HG03066 (cell line): ENCODE data around the gene IGF2BP3.
"Not testable (repeated sequence)": the region's sequence is repeated elsewhere in the genome, so short reads cannot be mapped to it uniquely, and the experiment has no call there.

ENCODE experiments used
- ATAC-seq: cut with Tn5 transposase; IDR thresholded peaks from one replicate; pipeline ENCODE4 v1.9.1; 2021; ENCODE audit warnings: low read depth; ENCODE audit not compliant: unreplicated experiment

The IGF2BP3 gene

DNA sequence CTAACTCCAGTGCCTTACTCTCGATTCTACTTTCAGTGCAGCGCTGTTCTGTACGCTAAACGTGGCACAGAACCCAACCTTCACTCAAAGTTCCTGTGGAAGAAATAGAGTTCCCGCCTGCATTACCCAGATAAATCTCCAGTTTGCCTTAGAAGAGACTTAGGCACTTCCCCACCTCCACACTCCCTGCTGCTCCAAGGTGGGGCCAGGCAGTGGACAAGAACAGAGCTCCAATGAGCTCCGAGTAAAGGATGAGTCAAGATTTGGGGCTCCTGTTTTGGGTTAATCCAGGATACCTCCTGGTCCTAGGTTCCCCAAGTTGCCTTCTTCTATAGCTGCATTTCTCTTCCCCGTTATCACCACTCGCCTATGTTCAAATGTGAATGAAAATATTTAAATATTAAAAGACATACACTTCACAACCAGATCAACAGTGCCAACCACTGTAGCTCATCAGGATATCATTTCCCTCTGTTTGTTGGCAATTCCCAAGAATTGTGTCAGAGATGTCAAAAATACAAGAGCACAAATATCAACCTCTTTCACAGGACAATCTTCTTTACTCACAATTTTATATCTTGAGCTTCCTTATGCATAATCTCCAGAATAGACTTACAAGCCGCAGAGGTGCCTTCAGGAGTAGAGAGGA is 123.1 kb downstream of the IGF2BP3 start:
- ATAC-seq: no peak

DNA sequence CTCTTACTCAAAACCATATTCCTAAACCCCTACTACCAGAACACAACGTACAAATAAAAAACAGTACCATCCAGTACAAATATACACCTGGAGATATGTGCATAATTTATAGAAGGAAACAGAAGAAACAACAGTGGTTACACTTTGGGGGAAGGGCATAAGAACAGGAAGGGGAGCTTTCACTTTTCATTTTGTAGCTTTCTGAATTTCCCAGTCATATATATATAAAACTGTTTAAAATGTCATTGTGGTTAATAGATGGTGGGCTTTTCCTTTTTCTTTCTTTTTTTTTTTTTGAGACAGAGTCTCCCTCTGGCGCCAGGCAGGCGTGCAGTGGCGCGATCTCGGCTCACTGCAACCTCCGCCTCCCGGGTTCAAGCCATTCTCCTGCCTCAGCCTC is 124.0 kb downstream of the IGF2BP3 start:
- peak; percentile 45 for ATAC-seq

DNA sequence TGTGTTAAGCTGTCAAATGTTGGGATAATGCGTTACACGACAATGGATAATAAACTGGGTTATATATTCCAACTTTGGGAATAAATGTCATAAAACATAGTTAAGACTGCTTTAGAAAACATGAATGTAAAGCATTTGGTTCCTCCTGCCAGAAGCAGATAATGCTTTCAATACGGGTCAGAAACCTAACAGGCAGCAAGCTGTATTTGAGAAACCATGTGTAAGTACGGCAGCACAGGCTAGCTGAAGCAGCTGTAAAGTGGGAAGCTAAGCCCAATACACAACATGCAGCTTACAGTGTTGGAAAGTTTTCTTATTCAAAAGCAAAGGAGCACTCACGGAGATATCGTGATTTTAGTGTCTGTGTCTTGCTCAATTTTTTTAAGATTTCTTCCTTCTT is 124.7 kb downstream of the IGF2BP3 start:
- no peak for ATAC-seq

DNA sequence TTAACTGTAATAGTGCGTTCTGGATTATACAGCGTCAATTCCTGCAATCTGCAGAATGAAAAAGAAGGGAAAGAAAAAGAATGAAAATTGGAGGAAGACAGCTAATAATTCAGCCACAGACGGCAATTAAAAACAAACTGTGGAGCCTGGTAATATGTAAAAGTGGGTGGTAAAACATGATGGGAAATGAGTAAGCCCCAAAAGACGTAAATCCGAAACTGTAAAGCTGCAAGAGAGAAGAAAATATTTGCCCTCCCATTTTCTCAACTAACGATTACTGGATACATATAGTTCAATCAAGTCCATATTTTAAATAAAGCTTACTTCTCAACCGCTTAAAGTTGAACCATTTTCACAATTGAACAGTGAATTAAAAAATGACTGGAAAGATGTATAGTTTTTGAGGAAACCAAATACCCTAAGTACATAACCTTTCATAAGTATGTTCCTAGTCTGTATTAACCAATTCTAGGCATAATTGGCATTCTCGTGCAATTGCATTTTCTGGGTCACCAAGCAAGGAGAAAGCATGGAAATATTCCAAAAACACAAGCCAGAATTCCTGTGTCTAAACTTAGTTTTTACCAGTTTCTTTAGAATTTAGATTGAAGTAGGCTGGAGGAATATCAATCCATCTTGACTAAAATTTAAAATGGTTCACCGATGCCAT is 126.3 kb downstream of the IGF2BP3 start:
- no peak for ATAC-seq

DNA sequence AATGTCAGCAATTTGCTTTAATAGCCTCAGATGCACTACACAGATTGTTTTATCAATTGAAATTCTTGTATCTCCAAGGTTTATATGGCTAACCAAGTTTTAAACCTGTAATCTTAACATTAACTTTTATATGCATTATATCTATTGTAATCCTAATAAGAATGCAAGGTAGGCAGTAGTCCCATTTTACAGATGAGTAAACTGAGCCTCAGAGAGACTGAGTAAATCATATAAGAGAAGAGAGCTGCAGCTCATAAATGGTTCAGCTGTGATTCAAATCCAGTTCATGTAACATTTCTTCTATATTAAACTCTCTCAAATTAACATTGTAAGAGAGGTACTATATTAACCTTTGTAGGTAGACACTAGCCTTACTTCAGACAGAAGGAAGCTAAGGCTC is 127.2 kb downstream of the IGF2BP3 start:
- ATAC-seq: no peak

DNA sequence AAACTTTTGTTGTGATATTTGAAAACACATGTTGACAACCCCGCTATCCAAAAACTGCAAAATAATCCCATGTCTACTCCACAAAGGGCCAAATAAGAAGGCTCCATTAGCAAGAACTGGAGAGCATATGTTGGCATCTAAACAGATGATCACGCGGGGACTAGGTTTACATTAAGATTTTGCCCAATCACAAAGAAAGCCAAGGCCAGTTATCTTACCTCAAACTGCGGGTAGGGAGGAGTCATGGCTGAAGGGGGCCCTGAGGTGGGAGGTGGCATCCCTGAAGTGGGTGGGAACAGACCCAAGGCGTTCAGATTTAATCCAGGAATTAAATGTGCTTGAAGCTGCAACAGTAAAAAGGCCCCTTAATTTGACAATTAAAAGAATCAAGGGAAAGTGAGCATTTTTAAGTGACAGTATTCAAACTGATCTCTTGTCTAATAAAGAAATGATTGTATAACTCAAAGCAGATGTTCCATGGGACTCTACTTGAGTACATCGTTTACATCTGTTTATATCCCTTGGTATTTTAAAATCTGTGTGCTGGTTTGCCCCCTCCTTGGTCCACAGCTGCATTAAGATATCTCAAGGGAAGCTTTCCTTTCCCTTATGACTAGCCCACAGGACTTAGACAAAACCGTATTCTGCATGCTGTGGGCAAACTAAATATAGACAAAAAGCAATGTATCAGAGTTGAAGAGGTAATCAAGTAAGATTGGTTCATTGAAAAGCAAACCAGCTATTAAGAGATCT is 128.3 kb downstream of the IGF2BP3 start:
- ATAC-seq: no peak

DNA sequence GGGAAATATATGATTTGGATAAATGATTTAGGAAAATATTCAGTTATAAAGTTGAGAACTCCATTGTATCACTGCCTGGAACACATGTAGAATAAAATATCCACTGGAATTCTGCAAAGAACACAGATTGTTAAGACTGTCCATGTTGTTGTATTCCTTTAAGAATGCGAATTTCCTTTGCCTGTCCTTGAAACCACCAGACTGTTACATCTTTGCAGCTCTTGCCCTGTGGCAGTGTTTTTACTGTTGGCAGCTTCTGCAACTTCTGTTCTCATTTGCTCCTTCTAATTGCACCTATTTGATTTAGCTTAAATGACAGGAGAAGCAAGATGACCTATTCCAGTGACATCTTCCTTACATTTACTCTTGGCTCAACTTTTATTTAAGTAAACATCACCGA is 131.4 kb downstream of the IGF2BP3 start:
- no peak for ATAC-seq

DNA sequence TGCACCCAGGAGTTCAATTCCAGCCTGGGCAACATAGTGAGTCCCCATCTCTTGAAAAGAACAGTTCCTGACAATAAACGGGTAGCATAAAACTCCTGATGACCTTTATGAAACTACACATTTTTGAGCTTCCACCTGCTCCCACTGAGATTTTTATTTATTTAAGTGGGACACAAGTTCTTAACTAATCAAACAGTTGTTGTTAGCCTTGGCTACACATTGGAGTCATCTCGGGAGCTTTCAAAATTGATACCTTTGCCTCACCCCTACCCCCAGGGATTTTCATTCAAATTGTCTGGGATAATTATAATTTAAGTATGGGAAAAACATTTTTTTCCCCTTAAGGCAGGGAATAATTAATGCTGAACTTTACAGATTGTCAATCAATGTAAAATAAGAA is 131.9 kb downstream of the IGF2BP3 start:
- no peak for ATAC-seq

DNA sequence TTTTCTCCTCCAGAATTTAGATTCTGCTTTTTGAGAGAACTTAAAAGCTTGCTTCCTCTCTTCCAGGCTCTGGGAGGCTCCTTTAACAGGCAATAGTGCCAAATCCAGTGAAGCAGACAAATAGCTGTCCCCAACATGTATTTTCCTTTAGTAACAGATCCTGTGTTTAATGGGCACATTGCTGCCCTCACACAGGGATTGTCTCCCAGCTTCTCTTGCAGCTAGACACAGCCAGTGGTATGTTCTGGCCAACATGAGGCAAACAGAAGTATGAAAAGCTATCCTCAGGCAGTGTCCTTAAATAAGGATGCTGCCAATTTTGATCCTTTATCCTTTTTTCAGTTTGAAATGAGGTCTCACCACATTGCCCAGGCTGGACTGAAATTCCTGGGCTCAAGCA is 132.9 kb downstream of the IGF2BP3 start:
- no peak for ATAC-seq

DNA sequence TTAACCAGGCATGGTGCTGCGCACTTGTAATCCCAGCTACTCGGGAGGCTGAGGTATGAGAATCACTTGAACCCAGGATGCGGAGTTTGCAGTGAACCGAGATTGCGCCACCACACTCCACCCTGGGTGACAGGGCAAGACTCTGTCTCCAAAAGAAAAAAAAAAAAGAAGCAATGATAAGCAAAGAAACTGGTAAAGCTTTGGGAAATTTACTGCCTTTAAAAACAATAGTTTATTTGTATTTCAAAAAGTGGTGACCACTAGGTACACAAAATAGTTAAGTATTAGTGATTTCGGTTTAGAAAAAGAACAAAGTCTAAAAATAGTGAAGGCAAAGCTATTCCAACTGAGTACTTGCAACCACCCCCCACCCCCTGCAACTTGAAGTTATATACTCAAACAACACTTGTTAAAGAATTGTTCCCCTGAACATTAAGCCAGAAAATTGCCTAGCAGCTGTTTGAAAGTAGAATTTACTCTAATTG is 133.4 kb downstream of the IGF2BP3 start:
- no peak for ATAC-seq

DNA sequence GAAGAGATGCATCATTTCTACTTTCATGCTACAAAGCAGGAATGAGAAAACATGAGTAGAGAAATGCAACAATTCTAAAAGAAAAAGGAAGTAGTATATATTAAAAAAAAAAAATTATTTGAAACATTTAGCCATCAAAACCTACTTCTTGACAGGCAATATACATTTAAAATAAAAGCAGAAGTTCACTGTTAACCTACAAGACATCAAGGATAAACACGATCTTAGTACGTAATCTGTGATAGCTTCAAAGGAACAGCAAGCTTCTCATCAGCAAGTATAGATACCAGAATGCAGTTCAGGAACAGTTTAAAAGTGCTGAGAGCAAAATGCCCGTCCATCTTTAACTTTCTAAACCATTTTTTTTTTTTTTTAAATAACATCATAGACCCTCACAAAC is 134.2 kb downstream of the IGF2BP3 start:
- ATAC-seq: no peak

DNA sequence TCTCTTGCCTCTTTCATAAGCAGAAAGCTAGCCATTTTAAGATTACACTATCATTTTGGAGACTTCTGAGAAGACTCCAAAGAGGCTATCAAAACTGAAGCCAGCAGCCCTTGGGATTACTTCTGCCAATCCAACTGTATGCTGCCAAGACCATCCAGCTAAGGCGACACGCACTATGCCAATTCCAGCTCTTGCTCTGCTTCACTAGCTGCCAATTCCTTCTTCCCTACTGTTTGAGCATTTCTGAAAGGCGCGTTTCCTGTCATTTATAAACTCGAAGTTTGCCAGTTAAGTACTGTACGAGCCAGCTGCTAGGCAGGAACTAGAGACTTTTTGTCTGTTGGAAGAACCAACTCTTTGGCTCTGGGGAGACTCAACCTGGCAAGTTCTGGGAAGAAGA is 134.7 kb downstream of the IGF2BP3 start:
- ATAC-seq: no peak

DNA sequence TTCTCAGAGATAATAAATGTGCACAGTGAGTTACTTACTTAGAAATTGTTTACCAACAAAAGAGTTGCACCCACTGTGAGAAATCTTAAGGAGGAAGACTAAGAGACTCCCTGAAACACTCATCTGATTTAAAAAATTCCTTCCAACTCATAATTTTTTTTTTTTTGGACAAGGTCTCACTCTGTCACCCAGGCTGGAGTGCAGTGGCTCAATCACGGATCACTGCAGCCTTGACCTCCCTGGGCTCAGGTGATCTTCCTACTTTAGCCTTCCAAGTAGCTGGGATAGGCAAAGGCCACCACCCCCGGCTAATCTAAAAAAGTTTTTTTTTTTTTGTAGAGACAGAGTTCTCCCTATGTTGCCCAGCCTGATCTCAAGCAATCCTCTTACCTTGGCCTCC is 135.2 kb downstream of the IGF2BP3 start:
- ATAC-seq: no peak

DNA sequence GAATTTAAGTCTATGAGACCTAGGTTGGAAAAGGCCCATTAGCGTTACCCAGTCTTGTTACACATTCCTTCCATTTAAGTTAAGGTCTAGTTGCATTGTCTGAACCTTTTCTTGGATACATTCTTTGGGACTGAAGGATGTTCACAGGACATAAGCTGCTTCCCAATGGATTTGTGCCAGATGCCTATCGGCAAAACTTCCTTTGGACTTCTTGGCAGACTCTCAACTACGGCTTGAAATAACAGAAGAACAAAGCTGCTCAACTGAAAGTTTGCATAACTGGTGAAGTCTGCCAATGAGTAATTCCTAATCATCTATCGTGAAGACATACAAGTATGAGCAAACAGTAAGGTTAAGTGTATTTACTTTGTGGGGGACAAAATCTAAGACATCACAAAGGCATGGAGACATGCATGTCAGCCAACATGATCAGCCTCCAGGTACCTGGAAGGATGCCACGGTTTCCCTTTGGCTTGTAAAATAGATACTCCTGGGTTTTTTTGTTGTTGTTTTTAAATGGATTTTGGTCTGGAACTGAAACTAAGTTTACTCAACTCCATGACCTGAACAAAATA is 135.7 kb downstream of the IGF2BP3 start:
- ATAC-seq: no peak

DNA sequence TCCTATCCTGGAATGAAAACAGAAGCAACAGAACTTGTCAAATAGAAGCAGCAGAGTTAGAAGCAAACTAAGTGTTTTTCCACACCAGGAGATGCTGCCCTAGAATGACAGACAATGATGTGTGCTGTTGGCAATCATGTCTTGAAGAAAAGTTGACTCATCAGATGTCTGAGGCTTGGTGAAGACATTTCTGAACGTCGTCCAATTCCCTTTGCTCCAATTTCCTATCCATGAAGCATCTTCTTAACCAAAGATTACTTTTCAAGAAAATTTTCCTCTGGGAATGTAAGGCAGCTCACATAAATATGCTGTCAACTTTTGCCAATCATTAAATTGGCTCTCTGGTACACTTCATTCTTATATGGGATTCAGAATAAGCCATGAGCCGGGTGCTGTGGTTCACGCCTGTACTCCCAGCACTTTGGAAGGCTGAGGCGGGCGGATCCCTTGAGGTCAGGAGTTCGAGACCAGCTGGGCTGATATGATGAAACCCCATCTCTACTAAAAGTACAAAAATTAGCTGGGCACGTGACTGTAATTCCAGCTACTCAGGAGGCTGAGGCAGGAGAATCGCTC is 136.5 kb downstream of the IGF2BP3 start:
- ATAC-seq: no peak

DNA sequence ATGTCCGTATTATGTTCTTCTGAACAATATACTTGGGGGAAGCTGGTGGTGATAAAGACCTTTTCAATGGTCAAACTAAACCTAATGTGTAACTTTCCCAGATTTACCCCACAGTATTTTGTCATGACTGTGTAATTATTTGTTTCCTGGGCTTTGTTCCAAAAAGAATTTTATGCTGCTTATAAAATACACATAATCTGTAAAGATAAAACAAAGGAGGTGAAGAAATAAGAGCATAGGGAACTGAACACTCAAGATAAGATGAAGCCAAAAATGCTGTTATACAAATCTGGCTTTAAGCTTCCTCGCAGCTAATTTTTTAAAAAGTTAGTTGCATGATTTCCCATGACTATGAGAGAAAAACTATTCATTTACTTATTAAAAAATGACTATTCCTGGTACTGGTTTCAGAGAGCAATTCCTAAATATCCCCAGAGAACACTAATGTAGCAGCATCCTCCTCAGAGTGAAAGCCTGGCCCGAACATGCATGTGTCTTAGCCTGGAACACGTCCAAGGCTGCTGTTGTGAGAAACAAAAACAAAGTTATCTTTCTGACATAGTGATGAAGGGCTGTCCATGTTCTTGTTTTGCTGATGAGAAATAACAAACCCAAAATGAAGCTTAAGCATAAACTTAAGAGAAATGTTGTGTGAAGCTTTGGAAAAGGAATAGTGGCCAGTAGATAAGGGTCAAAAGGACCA is 137.2 kb downstream of the IGF2BP3 start:
- no peak for ATAC-seq

DNA sequence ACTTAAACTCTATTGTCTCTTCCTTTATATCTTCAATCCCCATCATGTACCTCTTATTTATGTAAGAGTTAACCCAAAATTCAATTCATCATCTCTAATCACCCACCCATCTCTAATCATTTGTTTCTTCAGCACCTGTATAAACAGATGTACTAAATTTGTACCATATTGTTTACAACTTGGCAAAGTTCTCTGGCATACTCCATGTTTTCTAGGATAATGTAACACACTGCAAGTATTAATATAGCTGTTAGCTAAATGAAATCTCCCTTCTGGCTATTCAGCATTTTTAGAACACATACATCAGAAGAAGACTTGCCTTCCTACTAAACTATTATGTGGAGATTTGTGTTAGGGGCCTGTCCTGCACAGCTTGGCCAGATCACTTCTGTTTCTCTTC is 138.1 kb downstream of the IGF2BP3 start:
- no peak for ATAC-seq

DNA sequence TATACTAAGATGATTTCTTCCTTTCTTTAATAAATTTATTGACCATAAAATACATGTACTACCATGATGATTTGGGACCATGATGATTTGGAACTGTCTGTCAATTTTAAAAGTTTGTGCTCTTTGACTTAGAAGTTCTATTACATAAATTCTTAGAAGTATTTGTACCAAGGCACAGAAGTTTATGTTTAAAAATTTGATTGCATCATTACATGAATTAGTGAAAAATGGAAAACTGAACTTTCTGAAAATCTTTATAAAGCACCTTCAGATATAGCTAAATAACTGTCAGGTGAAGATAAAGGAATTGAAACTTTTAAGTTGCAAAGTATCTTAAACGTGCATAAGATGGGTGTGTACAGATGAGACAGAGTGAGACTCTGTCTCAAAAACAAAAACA is 139.2 kb downstream of the IGF2BP3 start:
- no peak for ATAC-seq

DNA sequence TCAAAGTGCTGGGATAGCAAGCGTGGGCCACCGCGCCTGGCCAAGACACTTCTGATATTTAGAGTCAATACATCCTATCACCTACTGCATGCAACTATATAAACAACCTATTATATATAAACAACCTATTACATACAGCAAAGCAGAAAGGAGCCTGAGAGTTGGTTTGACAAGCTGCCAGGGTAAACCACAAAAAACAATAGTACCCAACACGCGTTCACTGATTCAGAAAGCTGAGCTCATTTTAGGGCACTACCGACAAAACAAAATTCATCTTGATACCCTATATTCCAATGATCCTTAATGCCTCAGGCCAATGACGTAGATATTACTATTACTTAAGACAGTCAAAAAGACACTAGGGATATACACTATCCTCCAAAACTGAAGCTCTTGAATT is 154.9 kb downstream of the IGF2BP3 start:
- ATAC-seq: no peak

DNA sequence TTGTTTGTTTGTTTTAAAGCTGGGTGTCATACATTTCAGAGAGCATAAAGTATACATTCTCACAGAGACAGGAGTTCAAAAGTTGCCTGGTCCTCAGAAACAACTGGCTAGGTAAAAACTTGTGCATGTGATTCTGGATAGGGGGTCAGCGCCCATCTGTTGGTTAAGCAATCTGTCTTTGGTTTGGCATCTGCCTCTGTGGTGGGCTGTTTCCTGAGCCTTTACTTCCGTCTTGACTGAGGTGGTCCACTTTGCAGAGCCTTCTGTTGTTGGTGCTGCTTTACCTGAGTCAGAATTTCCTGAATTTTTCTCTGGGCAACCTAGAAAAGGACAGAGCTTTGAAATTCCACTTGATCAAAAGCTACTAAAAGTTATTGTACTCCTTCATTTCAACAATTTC is 158.2 kb downstream of the IGF2BP3 start:
- not testable (repeated sequence) for ATAC-seq
